ENCODE measurements around the gene DDN. TPM values are rescaled to one million over a fixed set of nuclear protein-coding genes. Genes with fewer than 3 reads are reported as not detected.

The DDN gene
- total and polyA plus RNA-seq, 2 donors (not counting 3 experiments of a cell fraction or from before 2014, with no cell fraction given), result 0.07 to 0.22 TPM

DNA sequence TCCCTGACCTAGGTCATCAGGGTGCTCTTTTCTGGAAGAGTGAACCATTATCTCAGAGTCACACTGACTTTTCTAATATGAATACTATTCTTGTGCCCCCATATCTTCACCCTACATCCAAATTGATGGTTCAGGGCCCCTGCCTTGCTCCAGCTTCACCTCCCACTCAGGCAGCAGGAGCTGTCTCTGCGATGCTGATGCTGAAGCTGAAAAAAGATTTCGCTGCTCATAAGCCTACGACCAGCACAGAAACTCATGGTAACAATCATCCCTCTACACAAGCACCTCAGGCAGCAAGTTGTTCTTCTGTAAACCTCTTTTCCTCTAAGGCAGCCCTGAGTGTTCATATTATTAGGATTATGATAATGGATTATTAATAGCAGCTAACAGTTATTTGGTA, 45.1 kb downstream of the DDN start:
- no TSS peak for BruUV-seq (replicated peaks)
- peaks cover 67% of the 10 kb centered on the region for H3K79me2 ChIP-seq (ENCODE audit: control insufficient read depth, insufficient read depth, low read length)
- dilution Hi-C loops (cut with MboI; ENCODE audit: extremely low pct_ligation_motif_present, low sequenced_read_pairs), result no loop called here

More for the DNA sequence above, 45.1 kb downstream of the DDN start:
- FAIRE-seq, result no peak
- Histone ChIP-seq H3K27me3 (ENCODE audit: control insufficient read depth in 2 of 2, insufficient read depth in 2 of 2, low read length in 2 of 2) (no peaks in the 10 kb centered on the region), H3K27ac (ENCODE audit: insufficient read depth, low read depth, low read length) (no peak overlapping the region), H3K9me1 (replicated peaks; ENCODE audit: control insufficient read depth, extremely low read depth, insufficient read depth, low read length) (no peaks in the 10 kb centered on the region), H3K4me1 (ENCODE audit: control insufficient read depth, extremely low read depth, insufficient read depth, low read length) (peaks cover 15% of the 10 kb centered on the region), H2AFZ (ENCODE audit: low read depth, low read length) (no peak overlapping the region), H3K9ac (replicated peaks; ENCODE audit: extremely low read depth, insufficient read depth, low read length) (no peak overlapping the region), H3K36me3 (ENCODE audit: control insufficient read depth in 2 of 2, extremely low read depth in 1 of 2, insufficient read depth in 2 of 2, low read length in 2 of 2) (peaks cover 4 to 6% of the 10 kb centered on the region in 2 experiments), H3K9me3 (replicated peaks; ENCODE audit: control insufficient read depth, insufficient read depth, low read length) (no peaks in the 10 kb centered on the region), H3K4me3 (replicated peaks in 1 of 3; ENCODE audit: insufficient read depth in 1 of 3, low read depth in 1 of 3, low read length in 3 of 3) (no peak overlapping the region), H4K20me1 (replicated peaks; ENCODE audit: control insufficient read depth, extremely low read depth, insufficient read depth, low read length) (peaks cover 11% of the 10 kb centered on the region), H3K4me2 (ENCODE audit: insufficient read depth, low read length) (no peak overlapping the region)
- DNase-seq (ENCODE audit: low read depth, low spot score), result no peak
- intact Hi-C loops (cut with micrococcal nuclease), result no loop called here
- ChIA-PET CTCF (interaction anchor here (1.0 to 3.3 kb wide), 3 partner anchors 24 to 43 kb away, joined by 3 to 15 read pairs (median 5); no protein-coding TSS in a partner anchor), POLR2A (no interaction called here)
- TF ChIP-seq MYC (IDR thresholded peaks at IDR 0.05; ENCODE audit: low read depth, low read length) (no peak), POLR2A (IDR thresholded peaks at IDR 0.05; ENCODE audit: low read depth, low read length) (no peak), GATA2 (IDR thresholded peaks at IDR 0.05; ENCODE audit: insufficient read depth, insufficient read length, low read depth, low read length) (no peak), POLR2AphosphoS5 (IDR thresholded peaks at IDR 0.05; ENCODE audit: insufficient read depth, low read depth, low read length) (no peak), EZH2 (IDR thresholded peaks at IDR 0.05; ENCODE audit: borderline replicate concordance, low read depth, low read length, severe bottlenecking) (no peak), FOS (IDR thresholded peaks at IDR 0.05; ENCODE audit: borderline replicate concordance, insufficient read depth, low read length) (no peak), JUN (IDR thresholded peaks at IDR 0.05; ENCODE audit: borderline replicate concordance, insufficient read depth, insufficient read length, low read depth) (no peak)
- TF ChIP-seq, protein P1, sequence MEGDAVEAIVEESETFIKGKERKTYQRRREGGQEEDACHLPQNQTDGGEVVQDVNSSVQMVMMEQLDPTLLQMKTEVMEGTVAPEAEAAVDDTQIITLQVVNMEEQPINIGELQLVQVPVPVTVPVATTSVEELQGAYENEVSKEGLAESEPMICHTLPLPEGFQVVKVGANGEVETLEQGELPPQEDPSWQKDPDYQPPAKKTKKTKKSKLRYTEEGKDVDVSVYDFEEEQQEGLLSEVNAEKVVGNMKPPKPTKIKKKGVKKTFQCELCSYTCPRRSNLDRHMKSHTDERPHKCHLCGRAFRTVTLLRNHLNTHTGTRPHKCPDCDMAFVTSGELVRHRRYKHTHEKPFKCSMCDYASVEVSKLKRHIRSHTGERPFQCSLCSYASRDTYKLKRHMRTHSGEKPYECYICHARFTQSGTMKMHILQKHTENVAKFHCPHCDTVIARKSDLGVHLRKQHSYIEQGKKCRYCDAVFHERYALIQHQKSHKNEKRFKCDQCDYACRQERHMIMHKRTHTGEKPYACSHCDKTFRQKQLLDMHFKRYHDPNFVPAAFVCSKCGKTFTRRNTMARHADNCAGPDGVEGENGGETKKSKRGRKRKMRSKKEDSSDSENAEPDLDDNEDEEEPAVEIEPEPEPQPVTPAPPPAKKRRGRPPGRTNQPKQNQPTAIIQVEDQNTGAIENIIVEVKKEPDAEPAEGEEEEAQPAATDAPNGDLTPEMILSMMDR (IDR thresholded peaks at IDR 0.05; ENCODE audit: extremely low read depth in 1 of 2, insufficient read depth in 1 of 2, low read depth in 1 of 2, low read length in 2 of 2), result no peak
- TF ChIP-seq, protein P2, sequence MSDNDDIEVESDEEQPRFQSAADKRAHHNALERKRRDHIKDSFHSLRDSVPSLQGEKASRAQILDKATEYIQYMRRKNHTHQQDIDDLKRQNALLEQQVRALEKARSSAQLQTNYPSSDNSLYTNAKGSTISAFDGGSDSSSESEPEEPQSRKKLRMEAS (IDR thresholded peaks at IDR 0.05; ENCODE audit: insufficient read depth, insufficient read length), result no peak

All from endothelial cell of umbilical vein (primary cell).